Subcutaneous adipose tissue (tissue), 4 donors: ENCODE measurements around the gene WDR93. TPM values are rescaled to one million over a fixed set of nuclear protein-coding genes. Genes with fewer than 3 reads are reported as not detected.

Experiments
- total RNA-seq, 4 donors: library from RNA; depleted of rRNA; stranded (reverse); fragments of >200 nt; gene quantifications; one replicate each; pipeline ENCODE4 v1.1.0, GENCODE V29; 2016
- TF ChIP-seq, protein P1 (sequence below): fragments of 450-650 bp; IDR thresholded peaks from one replicate; pipeline ENCODE4 v1.5.1; 2016; ENCODE audit warnings: low read depth, mild to moderate bottlenecking, control low read depth, antibody characterized with exemption, moderate library complexity

Gene WDR93
- total RNA-seq, 4 donors from 2014 or later: 0.57 to 1.8 (median 0.85) TPM; not detected in 1

DNA sequence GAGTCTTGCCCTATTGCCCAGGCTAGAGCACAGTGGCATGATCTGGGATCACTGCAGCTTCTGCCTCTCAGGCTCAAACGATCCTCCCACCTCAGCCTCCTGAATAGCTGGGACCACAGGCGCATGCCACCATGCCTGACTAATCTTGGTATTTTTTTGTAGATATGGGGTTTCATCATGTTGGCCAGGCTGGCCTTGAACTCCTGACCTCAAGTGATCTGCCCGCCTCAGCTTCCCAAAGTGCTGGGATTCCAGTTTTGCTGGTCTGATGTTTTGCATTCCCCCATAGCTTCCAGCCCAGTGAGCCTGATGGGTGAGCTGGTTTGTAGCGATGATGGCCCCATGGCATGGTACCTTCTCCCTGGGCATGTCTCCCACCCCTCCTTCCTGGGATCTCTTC, 65.1 kb downstream of the WDR93 start:
- TF ChIP-seq, protein P1, sequence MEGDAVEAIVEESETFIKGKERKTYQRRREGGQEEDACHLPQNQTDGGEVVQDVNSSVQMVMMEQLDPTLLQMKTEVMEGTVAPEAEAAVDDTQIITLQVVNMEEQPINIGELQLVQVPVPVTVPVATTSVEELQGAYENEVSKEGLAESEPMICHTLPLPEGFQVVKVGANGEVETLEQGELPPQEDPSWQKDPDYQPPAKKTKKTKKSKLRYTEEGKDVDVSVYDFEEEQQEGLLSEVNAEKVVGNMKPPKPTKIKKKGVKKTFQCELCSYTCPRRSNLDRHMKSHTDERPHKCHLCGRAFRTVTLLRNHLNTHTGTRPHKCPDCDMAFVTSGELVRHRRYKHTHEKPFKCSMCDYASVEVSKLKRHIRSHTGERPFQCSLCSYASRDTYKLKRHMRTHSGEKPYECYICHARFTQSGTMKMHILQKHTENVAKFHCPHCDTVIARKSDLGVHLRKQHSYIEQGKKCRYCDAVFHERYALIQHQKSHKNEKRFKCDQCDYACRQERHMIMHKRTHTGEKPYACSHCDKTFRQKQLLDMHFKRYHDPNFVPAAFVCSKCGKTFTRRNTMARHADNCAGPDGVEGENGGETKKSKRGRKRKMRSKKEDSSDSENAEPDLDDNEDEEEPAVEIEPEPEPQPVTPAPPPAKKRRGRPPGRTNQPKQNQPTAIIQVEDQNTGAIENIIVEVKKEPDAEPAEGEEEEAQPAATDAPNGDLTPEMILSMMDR: no peak

DNA sequence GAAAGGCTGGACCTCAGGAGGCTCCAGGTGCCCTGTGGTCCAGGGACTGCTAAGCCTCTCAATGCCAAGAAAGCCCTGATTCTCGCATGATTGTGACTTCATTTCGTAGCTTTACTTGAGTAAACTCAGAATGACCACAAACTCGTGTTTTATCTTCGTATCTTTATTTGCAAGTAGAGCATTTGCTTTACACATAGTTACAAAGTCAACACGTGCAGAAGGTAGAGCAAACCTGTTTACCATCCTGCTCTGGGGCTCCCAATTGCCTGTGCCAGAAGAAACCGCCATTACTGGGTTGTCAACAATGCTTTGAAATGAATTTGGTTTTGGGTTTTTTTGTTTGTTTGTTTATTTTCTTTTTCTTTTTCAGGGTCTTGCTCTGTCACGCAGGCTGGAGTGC, 66.3 kb downstream of the WDR93 start:
- TF ChIP-seq, protein P1: no peak

DNA sequence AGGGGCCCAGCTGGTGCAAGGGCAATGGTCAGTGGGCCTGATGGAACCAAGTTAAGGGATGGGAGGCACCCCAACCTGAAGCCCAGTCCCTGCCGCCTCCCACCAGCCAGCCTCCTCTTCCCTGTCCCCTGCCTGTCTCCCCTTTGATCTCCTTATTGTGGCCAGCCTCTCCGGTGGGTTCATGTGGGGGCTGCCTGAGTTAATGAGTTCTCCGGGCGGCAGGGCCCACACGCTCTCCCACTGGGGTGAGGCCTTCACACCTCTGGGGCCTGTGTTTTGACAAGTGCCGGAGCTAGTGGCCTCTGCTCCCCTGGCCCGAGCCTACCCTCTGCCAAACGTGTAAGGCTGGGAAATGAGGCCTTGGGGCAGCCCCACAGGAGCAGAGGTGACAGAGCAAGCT, 67.7 kb downstream of the WDR93 start:
- TF ChIP-seq, protein P1: no peak

DNA sequence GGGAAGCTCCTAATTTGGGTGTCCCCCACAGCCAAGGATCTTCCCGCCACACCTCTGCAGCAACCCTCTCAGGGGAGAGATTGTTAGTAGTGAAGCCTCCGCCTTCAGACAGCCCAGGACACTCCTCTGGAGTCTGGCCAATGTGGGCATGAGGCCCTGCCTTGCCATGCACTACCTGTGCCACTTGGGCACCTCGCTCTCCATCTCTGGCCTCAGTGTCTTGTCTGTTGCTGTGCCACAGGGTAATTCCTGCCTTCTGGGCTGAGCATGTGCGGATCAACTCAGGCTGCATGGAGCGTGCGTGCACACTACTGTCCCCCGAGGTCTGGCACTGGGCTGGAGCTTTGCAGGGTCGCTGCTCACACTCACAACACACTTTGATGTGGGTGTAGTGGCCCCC, 68.4 kb downstream of the WDR93 start:
- TF ChIP-seq, protein P1: no peak

DNA sequence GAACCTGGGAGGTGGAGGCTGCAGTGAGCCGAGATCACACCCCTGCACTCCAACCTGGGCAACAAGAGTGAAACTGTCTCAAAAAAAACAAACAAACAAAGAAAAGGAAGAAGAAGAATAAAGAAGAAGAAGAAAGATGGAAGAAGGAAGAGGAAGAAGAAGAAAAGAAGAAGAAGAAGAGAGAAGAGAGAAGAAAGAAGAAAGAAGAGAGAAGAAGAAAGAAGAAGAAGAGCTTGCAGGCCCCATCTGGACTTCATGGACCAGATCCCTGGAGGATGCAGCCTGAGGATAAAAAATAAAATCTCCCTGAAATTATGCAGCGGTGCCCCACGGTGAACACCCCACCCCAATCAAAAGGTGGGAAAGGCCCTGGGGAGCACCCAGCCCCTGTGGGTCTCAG, 69.2 kb downstream of the WDR93 start:
- TF ChIP-seq, protein P1: no peak

DNA sequence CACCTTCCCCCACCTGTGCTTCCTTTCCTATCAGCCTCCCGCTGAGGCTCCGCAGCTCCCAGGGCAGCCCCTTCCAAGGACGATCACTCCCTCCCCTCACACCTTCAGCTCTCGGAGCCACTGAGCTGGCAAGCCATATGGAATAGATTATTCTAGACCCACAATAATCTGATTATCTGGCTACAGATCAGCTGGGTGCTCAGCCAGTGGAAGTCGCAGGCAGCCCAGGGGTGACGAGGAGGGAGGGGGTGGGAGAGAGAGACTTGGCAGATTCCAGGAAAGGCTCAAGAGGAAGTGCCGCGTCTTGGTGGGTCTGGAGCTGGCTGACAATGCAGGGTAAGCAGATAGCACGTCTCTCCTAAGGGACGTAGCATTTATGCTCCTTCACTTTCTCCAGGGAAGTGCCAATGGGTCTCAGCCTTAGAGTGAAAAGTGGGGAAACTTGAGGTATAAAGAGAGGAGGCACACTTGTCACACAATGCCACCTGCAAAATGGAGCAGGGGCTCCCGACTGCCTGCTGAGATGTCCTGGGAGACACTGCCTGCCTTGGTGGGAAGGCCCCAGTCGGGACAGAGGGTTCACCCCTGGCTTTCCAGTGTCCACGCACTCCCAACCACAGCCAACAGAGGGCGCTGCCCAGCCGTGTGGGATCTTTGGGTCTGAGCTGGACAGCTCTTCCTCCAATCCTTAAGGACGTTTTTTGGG, 69.8 kb downstream of the WDR93 start:
- TF ChIP-seq, protein P1: no peak

DNA sequence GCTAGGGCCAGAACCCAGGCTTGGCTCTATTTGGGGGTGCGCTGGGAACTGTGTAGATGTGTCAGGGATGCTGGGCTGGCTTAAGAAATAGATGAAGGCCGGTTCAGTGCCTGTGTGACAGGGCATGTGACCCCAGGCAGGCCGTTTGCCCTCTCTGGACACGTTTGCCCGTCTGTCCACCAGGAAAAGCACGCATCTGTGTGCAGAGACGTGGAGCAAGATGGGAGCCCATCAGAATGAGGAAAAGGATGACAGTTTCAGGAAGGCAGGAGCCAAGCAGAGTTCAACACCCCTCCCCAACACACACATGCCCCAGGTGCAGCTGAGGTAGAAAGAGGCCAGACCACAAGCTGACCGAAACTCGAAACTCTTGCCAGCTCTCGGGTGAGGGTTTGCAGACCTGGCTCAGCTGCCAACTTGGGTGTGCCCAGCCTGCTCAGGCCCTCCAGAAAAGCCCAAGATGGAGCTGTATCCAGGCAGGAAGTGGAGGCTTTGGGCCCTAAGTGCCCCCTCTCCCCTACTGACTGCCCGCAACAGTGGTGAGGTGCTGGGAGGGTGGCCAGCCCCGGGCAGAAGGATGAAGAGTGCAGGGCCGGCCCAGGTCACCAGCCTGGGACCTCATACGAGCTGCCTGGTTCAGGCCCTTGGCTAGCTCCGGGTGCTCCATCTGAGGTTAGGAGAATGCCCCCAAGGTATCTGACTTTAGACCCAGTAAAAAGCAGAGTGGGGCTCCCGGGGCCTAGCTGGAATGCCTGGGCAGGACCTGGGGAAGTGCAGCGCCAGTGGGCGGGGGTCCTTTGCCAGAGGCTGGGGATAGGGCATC, 70.6 kb downstream of the WDR93 start:
- TF ChIP-seq, protein P1: no peak
